Measurements from ENCODE around the gene TRIO. TPM values are rescaled to one million over a fixed set of nuclear protein-coding genes. Genes with fewer than 3 reads are reported as not detected.
A peak's percentile ranks its signal among the peaks of the same experiment; 100 is the strongest.

TRIO gene
- total and polyA plus RNA-seq, 8 donors = 84.4 to 151 (median 93.7) TPM

DNA sequence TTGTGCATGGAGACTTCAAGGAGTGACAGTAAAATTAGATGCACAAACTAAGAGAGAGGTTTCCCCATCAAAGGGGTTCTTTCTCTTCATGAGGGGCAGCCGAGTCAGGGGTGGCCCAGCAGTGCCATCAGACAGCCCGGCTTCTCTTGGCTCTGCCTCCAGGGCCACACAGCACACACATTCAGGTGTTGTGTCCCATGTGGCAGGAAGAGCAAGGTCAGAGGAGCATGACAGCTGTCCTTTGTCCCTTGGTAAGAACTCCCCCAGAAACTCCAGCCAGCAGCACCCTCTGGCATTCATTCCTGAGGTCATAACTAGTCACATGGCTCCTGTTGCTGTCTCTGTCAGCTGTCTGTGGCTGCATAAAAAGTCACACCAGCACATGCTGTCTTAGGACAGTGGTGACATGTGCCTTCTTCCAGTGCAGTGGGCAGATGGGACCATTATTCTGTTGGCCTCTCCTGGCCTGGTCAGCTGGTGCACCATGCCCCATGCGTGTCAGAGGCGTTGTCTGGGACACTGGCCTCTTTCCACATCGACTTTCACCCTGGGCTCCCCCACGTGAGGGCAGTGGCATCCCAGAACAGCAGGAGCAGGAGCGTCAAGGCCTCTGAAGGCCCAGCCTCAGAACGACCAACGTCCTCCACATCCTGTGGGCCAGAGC, 360.0 kb downstream of the TRIO start:
- intact Hi-C loops (cut with DNase I) = no loop called here
- Histone ChIP-seq H3K4me3 (no peak overlapping the region), H3K27me3 (no peaks in the 10 kb centered on the region), H3K4me1 (no peaks in the 10 kb centered on the region), H3K27ac (no peak overlapping the region), H3K9me3 (no peaks in the 10 kb centered on the region), H3K36me3 (peaks cover 0 to 99% of the 10 kb centered on the region in 2 donors)
- DNase-seq (no peak), ATAC-seq (peak; percentile 6)
- no peak for TF ChIP-seq CTCF (IDR thresholded peaks at IDR 0.05)

- Histone ChIP-seq H3K9me3 (no peaks in the 10 kb centered on the region), H3K27ac (no peak overlapping the region), H3K27me3 (no peaks in the 10 kb centered on the region), H3K36me3 (peaks cover 0 to 99% of the 10 kb centered on the region in 2 donors), H3K4me1 (no peaks in the 10 kb centered on the region), H3K4me3 (no peak overlapping the region)
- intact Hi-C loops (cut with DNase I) = no loop called here
- DNase-seq (no peak), ATAC-seq (peak; percentile 13)
- TF ChIP-seq CTCF (IDR thresholded peaks at IDR 0.05) = no peak
Observed at GRCh38 chr5:14503681-14504331, 360.7 kb downstream of the TRIO start.

DNA sequence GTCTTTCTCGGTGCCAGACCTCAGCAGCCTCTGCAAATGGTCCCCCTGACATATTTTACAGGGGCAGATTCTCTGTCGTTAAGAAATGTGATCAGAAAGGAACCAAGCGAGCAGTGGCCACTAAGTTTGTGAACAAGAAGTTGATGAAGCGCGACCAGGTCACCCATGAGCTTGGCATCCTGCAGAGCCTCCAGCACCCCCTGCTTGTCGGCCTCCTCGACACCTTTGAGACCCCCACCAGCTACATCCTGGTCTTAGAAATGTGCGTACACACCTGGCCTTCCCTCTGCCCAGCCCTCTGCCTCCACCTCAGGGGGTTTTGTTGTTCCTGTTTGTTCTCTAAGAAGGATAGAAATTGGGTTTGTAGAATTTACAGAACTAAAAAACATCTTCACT, 361.2 kb downstream of the TRIO start:
- Histone ChIP-seq H3K36me3 (peaks cover 0 to 94% of the 10 kb centered on the region in 2 donors), H3K27ac (no peak overlapping the region), H3K27me3 (no peaks in the 10 kb centered on the region), H3K9me3 (no peaks in the 10 kb centered on the region), H3K4me3 (no peak overlapping the region), H3K4me1 (no peaks in the 10 kb centered on the region)
- DNase-seq (no peak), ATAC-seq (no peak)
- TF ChIP-seq CTCF (IDR thresholded peaks at IDR 0.05) = no peak
- intact Hi-C loops (cut with DNase I) = no loop called here

GRCh38 chr5:14504816-14505215, 361.7 kb downstream of the TRIO start:
- H3K4me3 ChIP-seq = no peak overlapping the region
- H3K27me3 ChIP-seq = no peaks in the 10 kb centered on the region
- intact Hi-C loops (cut with DNase I) = no loop called here
- no peak overlapping the region for H3K27ac ChIP-seq
- no peak for DNase-seq
- H3K9me3 ChIP-seq = no peaks in the 10 kb centered on the region
- no peak for ATAC-seq
- TF ChIP-seq CTCF (IDR thresholded peaks at IDR 0.05) = no peak
- no peaks in the 10 kb centered on the region for H3K4me1 ChIP-seq
- H3K36me3 ChIP-seq = peaks cover 0 to 90% of the 10 kb centered on the region in 2 donors

- ATAC-seq = no peak
Observed at GRCh38 chr5:14505310-14506139, 362.4 kb downstream of the TRIO start.

More at GRCh38 chr5:14505310-14506139, 362.4 kb downstream of the TRIO start:
- Histone ChIP-seq H3K4me1 (no peaks in the 10 kb centered on the region), H3K27me3 (no peaks in the 10 kb centered on the region), H3K4me3 (no peak overlapping the region), H3K36me3 (peaks cover 0 to 83% of the 10 kb centered on the region in 2 donors), H3K27ac (no peak overlapping the region), H3K9me3 (no peaks in the 10 kb centered on the region)
- no peak for DNase-seq
- TF ChIP-seq CTCF (IDR thresholded peaks at IDR 0.05) = no peak
- intact Hi-C loops (cut with DNase I) = no loop called here

All from left lung (tissue), 10 donors.